GM12891 (cell line): Measurements from ENCODE around the gene FBXO40.

Experiments
- POLR2A ChIP-seq: IDR thresholded peaks from 2 replicates; pipeline ENCODE4 v1.6.1; 2011; ENCODE audit warnings: low read depth, low read length, control low read depth
- POLR2AphosphoS5 ChIP-seq: IDR thresholded peaks from 2 replicates; pipeline ENCODE4 v1.6.1; 2011; ENCODE audit warnings: low read depth, low read length, control low read depth
- POU2F2 ChIP-seq: IDR thresholded peaks from 2 replicates; pipeline ENCODE4 v1.6.1; 2011; ENCODE audit warnings: low read depth, mild to moderate bottlenecking, control low read depth, low read length, moderate library complexity
- SPI1 ChIP-seq: IDR thresholded peaks from 2 replicates; pipeline ENCODE4 v1.6.1; 2011; ENCODE audit warnings: low read depth, low read length, control low read depth
- TAF1 ChIP-seq: IDR thresholded peaks from 2 replicates; pipeline ENCODE4 v1.6.1; 2011; ENCODE audit warnings: low read depth, low read length, control low read depth

DNA sequence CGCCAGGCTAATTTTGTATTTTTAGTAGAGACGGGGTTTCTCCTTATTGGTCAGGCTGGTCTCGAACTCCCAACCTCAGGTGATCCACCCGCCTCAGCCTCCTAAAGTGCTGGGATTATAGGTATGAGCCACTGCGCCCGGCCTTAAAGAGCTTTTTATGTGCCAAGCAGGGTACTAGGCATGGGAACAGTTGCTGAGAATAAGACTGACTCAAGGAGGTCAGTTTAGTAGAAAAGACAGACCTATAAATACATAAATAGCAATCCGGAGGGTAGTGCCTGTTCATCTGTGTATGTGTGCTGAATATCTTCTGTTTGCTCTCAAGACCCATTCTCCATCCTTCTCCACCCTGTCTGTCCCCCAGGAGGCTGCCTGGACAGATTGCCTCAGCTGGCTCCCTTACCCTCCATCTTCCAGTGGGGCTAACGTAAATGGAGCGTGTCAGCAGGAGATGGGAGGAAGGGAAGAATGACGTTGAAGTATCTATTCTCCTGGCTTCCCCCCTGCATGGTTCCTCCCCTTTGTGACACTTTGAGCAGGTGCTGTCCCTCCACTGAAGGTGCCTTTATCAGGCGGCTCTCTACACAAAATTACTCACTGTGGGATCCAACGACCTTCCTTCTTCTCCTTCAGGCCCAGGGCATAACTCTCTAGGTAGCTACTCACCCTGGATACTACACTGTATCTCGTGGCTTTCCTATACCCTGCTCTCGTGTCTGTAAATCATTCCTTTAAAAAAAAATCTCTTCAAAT lies 31.1 kb downstream of the FBXO40 start:
- no peak for TF ChIP-seq POLR2AphosphoS5
- TF ChIP-seq POLR2A, result no peak
- TF ChIP-seq TAF1, result no peak
- no peak for TF ChIP-seq SPI1
- no peak for TF ChIP-seq POU2F2
